ENCODE results near the gene TM7SF3. TPM values are rescaled to one million over a fixed set of nuclear protein-coding genes. Genes with fewer than 3 reads are reported as not detected.
A peak's percentile ranks its signal among the peaks of the same experiment; 100 is the strongest.

Gene TM7SF3
- total and polyA plus RNA-seq, 5 donors = 7.9 to 31.1 (median 24.2) TPM

GRCh38 chr12:27014859-27015729 lies 910 bp upstream of the TM7SF3 start:
- no peaks in the 10 kb centered on the region for H3K4me1 ChIP-seq (ENCODE audit: control insufficient read depth, insufficient read depth, low read length)
- peak overlapping the region; percentile 94 for H3K4me3 ChIP-seq (ENCODE audit: low read length)
- no peaks in the 10 kb centered on the region for H3K27me3 ChIP-seq (ENCODE audit: control insufficient read depth, insufficient read depth)
- H3K27ac ChIP-seq (ENCODE audit: low read length) = peak overlapping the region; percentile 90
- intact Hi-C loops (cut with DNase I) = loop anchor here in 3 of 4 donors (5.0 to 10.0 kb wide), 4 partner anchors 80 to 292 kb away; partner anchors contain the start of genes FGFR1OP2 (in 2 of the 3) and INTS13 (in 2 of the 3)
- H3K9me3 ChIP-seq (ENCODE audit: control insufficient read depth, low read length) = no peaks in the 10 kb centered on the region
- DNase-seq = no peak
- 53% methylated on average over 12 of the region's 12 CpGs for WGBS
- peak in 1 of 2 donors; percentile 15 for ATAC-seq

GRCh38 chr12:27013611-27014084 lies 536 bp downstream of the TM7SF3 start:
- Histone ChIP-seq H3K4me1 (ENCODE audit: control insufficient read depth, insufficient read depth, low read length) (no peaks in the 10 kb centered on the region), H3K27me3 (ENCODE audit: control insufficient read depth, insufficient read depth) (no peaks in the 10 kb centered on the region), H3K27ac (ENCODE audit: low read length) (peak overlapping the region; percentile 88), H3K4me3 (ENCODE audit: low read length) (peak overlapping the region; percentile 94), H3K9me3 (ENCODE audit: control insufficient read depth, low read length) (no peaks in the 10 kb centered on the region)
- WGBS = under 1% methylated on average over 13 of the region's 13 CpGs
- no peak for DNase-seq
- intact Hi-C loops (cut with DNase I) = loop anchor here in 3 of 4 donors (5.0 to 10.0 kb wide), 3 partner anchors 79 to 291 kb away; partner anchors contain the start of genes FGFR1OP2 (in 2 of the 3) and INTS13 (in 2 of the 3)
- peak; percentile 49 to 51 for ATAC-seq

GRCh38 chr12:27012982-27013255 lies 1.3 kb downstream of the TM7SF3 start:
- DNase-seq (no peak), ATAC-seq (no peak)
- Histone ChIP-seq H3K9me3 (ENCODE audit: control insufficient read depth, low read length) (no peaks in the 10 kb centered on the region), H3K4me3 (ENCODE audit: low read length) (peak overlapping the region; percentile 94), H3K4me1 (ENCODE audit: control insufficient read depth, insufficient read depth, low read length) (no peaks in the 10 kb centered on the region), H3K27me3 (ENCODE audit: control insufficient read depth, insufficient read depth) (no peaks in the 10 kb centered on the region), H3K27ac (ENCODE audit: low read length) (no peak overlapping the region)
- WGBS = 75% methylated on average over 5 of the region's 5 CpGs
- intact Hi-C loops (cut with DNase I) = loop anchor here in 3 of 4 donors (5.0 to 10.0 kb wide), 3 partner anchors 78 to 292 kb away; partner anchors contain the start of genes FGFR1OP2 (in 2 of the 3) and INTS13 (in 2 of the 3)

- DNase-seq (peak in 1 of 3 donors; percentile 43), ATAC-seq (no peak)
- no peaks in the 10 kb centered on the region for H3K4me1 ChIP-seq (ENCODE audit: control insufficient read depth, insufficient read depth, low read length)
- H3K27me3 ChIP-seq (ENCODE audit: control insufficient read depth, insufficient read depth) = no peaks in the 10 kb centered on the region
- no peak overlapping the region for H3K4me3 ChIP-seq (ENCODE audit: low read length)
- 91% methylated on average over 14 of the region's 14 CpGs for WGBS
- H3K9me3 ChIP-seq (ENCODE audit: control insufficient read depth, low read length) = no peaks in the 10 kb centered on the region
- no peak overlapping the region for H3K27ac ChIP-seq (ENCODE audit: low read length)
- intact Hi-C loops (cut with DNase I) = loop anchor here in 3 of 4 donors (5.0 to 10.0 kb wide), 3 partner anchors 78 to 292 kb away; partner anchors contain the start of genes FGFR1OP2 (in 2 of the 3) and INTS13 (in 2 of the 3)
Measured at GRCh38 chr12:27012239-27012981, 1.8 kb downstream of the TM7SF3 start.

GRCh38 chr12:27009881-27010301 lies 4.3 kb downstream of the TM7SF3 start:
- no peak for DNase-seq
- no peak for ATAC-seq
- no peak overlapping the region for H3K4me3 ChIP-seq (ENCODE audit: low read length)
- H3K27ac ChIP-seq (ENCODE audit: low read length) = no peak overlapping the region
- no peaks in the 10 kb centered on the region for H3K9me3 ChIP-seq (ENCODE audit: control insufficient read depth, low read length)
- no peaks in the 10 kb centered on the region for H3K27me3 ChIP-seq (ENCODE audit: control insufficient read depth, insufficient read depth)
- intact Hi-C loops (cut with DNase I) = loop anchor here in 3 of 4 donors (5.0 to 10.0 kb wide), 3 partner anchors 75 to 295 kb away; partner anchors contain the start of genes FGFR1OP2 (in 2 of the 3) and INTS13 (in 2 of the 3)
- no peaks in the 10 kb centered on the region for H3K4me1 ChIP-seq (ENCODE audit: control insufficient read depth, insufficient read depth, low read length)
- WGBS = 35% methylated on average over 1 of the region's 1 CpG

GRCh38 chr12:27008081-27008480 lies 6.1 kb downstream of the TM7SF3 start:
- Histone ChIP-seq H3K27ac (ENCODE audit: low read length) (no peak overlapping the region), H3K9me3 (ENCODE audit: control insufficient read depth, low read length) (no peaks in the 10 kb centered on the region), H3K4me1 (ENCODE audit: control insufficient read depth, insufficient read depth, low read length) (no peaks in the 10 kb centered on the region), H3K4me3 (ENCODE audit: low read length) (no peak overlapping the region), H3K27me3 (ENCODE audit: control insufficient read depth, insufficient read depth) (no peaks in the 10 kb centered on the region)
- ATAC-seq = no peak
- WGBS = 90% methylated on average over 5 of the region's 5 CpGs
- no peak for DNase-seq
- intact Hi-C loops (cut with DNase I) = no loop called here

GRCh38 chr12:27006797-27007467 lies 7.3 kb downstream of the TM7SF3 start:
- no peaks in the 10 kb centered on the region for H3K9me3 ChIP-seq (ENCODE audit: control insufficient read depth, low read length)
- ATAC-seq = no peak
- H3K27me3 ChIP-seq (ENCODE audit: control insufficient read depth, insufficient read depth) = no peaks in the 10 kb centered on the region
- H3K27ac ChIP-seq (ENCODE audit: low read length) = no peak overlapping the region
- H3K4me3 ChIP-seq (ENCODE audit: low read length) = no peak overlapping the region
- 86% methylated on average over 2 of the region's 2 CpGs for WGBS
- no peak for DNase-seq
- intact Hi-C loops (cut with DNase I) = no loop called here
- no peaks in the 10 kb centered on the region for H3K4me1 ChIP-seq (ENCODE audit: control insufficient read depth, insufficient read depth, low read length)

- intact Hi-C loops (cut with DNase I) = no loop called here
- Histone ChIP-seq H3K9me3 (ENCODE audit: control insufficient read depth, low read length) (no peaks in the 10 kb centered on the region), H3K4me3 (ENCODE audit: low read length) (no peak overlapping the region), H3K4me1 (ENCODE audit: control insufficient read depth, insufficient read depth, low read length) (no peaks in the 10 kb centered on the region), H3K27me3 (ENCODE audit: control insufficient read depth, insufficient read depth) (no peaks in the 10 kb centered on the region), H3K27ac (ENCODE audit: low read length) (no peak overlapping the region)
- DNase-seq (no peak), ATAC-seq (no peak)
- 93% methylated on average over 2 of the region's 2 CpGs for WGBS
Measured at GRCh38 chr12:27005495-27005894, 8.7 kb downstream of the TM7SF3 start.

GRCh38 chr12:27003421-27004381 lies 10.5 kb downstream of the TM7SF3 start:
- no peaks in the 10 kb centered on the region for H3K4me1 ChIP-seq (ENCODE audit: control insufficient read depth, insufficient read depth, low read length)
- no peaks in the 10 kb centered on the region for H3K9me3 ChIP-seq (ENCODE audit: control insufficient read depth, low read length)
- H3K27ac ChIP-seq (ENCODE audit: low read length) = no peak overlapping the region
- intact Hi-C loops (cut with DNase I) = no loop called here
- H3K27me3 ChIP-seq (ENCODE audit: control insufficient read depth, insufficient read depth) = no peaks in the 10 kb centered on the region
- ATAC-seq (no peak), DNase-seq (no peak)
- 89% methylated on average over 6 of the region's 6 CpGs for whole genome bisulfite sequencing
- no peak overlapping the region for H3K4me3 ChIP-seq (ENCODE audit: low read length)

GRCh38 chr12:27002141-27002540 lies 12.0 kb downstream of the TM7SF3 start:
- no peak overlapping the region for H3K27ac ChIP-seq (ENCODE audit: low read length)
- DNase-seq (no peak), ATAC-seq (no peak)
- no peaks in the 10 kb centered on the region for H3K27me3 ChIP-seq (ENCODE audit: control insufficient read depth, insufficient read depth)
- 89% methylated on average over 5 of the region's 5 CpGs for WGBS
- H3K4me1 ChIP-seq (ENCODE audit: control insufficient read depth, insufficient read depth, low read length) = no peaks in the 10 kb centered on the region
- H3K9me3 ChIP-seq (ENCODE audit: control insufficient read depth, low read length) = no peaks in the 10 kb centered on the region
- no peak overlapping the region for H3K4me3 ChIP-seq (ENCODE audit: low read length)
- intact Hi-C loops (cut with DNase I) = no loop called here
